GM21360 (cell line): ENCODE data around the gene NLGN1.

Experiments
- ATAC-seq: cut with Tn5 transposase; IDR thresholded peaks from one replicate; pipeline ENCODE4 v1.9.1; 2021; ENCODE audit warnings: mild to moderate bottlenecking, moderate library complexity; ENCODE audit not compliant: unreplicated experiment

NLGN1 gene

DNA sequence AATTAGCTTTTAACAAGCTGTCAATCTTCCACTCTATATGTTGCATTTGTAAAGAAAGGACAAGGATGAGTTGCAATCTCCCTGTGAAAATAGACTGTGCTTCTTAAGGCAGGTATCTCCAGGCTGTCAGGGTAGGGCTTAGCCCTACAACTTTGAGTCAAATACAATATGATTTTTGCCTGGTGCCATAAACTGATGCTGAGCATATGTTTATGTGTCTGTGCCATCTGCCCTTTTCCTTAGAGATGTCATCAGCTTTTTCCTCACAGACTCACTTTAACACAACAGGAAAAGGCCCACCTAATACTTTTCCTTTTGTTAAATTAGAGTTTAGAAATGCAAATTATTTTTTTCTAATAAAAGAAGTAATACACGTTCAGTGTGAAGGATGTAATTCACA lies 548.3 kb downstream of the NLGN1 start:
- ATAC-seq: no peak

DNA sequence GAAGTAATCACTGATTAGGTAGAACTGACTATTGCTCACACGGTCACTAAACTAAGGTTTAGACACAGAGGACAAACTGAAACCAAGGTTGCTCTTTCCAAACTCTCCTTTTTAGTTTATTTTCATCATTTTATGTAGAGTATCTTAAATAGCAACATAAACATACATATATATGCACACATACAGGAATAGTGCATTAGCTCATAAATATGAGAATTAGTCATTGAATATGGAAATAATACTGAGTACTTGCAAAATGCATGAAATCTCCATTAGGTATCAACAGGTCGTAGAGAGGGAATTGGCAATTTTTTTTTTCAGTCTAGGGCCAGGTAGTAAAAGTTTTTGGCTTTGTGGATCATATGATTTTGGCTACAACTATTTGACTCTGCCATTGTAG lies 557.1 kb downstream of the NLGN1 start:
- ATAC-seq: no peak

DNA sequence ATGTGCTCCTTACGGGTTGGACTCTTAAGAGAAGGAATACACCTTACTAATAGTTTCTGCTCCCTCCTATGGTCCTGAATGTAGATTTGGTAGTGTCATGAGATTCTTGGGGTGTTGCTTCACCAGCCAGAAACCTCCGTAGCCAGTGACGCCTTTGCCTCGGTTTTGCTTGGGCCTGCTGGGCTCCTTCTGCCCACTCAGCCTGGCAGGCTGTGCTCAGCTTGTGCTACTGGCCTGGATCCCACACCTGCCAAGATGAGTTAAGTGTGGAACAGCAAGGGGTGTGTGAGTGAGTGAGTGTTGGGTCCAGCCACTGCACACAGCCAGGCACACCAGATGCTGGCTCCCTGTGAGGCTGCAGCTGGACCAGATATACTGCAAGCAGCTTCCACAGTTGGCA lies 560.1 kb downstream of the NLGN1 start:
- ATAC-seq: no peak

DNA sequence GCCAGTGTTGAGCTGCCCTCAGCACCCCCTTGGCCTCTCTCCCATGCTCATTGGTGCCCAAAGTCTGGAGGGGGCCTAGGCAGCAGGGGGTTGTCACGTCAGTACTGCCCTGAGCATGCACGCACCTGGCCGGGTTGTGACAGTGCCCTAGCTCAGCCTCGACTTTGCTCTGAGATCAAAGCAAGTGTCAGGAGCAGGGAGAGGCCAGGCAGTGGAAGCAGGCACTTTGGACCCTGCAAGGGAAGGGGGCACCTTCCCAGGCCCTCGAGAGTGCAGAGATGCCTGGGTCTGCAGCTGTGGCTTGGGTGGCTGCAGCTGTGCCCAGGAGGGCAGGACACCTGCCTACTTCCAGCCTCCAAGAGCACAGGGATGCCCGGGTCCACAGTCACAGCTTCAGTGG lies 561.3 kb downstream of the NLGN1 start:
- ATAC-seq: no peak

DNA sequence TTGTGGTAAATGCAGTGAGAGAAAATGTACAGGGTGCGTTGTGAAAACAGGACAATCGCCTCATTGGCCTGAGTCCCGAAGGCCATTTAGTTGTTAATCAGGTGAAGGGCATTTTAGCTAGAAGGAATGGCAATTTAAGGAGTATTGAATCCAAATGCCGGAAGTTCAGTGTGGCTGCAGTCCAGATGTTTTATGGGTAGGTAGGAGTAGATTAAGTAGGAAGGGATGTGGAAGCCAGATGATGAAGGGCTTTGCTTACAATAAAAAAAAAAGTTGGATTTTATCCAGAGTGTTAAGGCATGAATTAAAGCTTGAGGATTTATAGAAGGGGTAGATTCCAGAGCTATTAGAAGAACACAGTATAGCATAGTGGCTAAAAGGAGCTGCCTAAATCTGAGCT lies 572.7 kb downstream of the NLGN1 start:
- ATAC-seq: no peak

DNA sequence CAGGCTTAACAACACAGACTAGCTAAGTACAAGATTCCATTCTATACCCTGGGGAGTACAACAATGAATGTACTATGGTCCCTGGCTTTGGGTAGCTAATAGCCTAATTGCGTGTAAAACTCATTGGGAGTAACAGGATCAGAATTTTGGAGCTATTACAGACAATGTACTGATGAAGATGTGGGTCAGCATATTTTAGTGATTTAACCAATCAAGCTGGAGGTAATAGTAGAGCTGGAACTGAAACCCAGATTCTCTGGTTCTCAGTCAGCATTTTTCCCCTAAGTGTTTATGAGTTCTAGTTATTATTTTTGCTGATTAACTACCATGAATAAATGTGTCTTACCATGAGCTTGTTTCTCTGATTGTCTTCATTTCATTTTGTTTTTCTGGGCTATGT lies 578.7 kb downstream of the NLGN1 start:
- ATAC-seq: no peak

DNA sequence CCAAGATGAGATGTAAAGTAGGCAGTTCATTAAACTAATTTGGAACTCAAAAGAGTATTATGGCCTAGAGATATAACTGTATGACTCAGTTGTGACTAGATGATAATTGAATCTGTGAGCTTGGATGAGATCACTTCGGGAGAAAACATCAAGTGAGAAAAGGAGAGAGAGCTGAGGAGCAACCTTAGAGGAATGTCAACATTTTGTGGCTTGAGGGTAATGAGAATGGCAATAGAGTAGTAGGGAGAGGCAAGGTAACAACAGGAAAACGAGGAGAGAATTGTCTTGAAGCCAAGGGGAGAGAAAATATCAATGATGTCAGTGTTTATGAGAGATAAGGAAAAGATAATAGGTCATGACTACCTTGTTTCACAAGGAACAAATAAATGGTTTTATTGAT lies 580.2 kb downstream of the NLGN1 start:
- no peak for ATAC-seq

DNA sequence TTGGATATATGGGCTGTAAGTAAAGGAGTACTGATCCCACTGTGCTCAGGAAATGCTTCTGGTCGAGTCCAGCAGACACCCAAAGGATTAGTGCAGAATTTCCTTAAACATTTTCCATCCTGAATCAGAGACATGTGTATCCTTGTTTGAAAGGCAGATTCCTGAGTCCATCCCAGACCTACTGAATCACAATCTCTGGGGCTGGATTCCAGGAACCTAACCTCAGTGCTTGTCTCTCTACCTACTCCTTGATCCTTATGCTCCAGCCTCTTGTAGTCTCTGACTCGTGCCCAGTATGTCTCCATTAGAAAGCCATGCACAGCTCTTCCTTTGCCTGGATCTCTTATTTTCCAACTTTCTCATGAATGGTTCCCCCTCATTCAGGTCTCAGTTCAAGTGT lies 585.8 kb downstream of the NLGN1 start:
- ATAC-seq: no peak

DNA sequence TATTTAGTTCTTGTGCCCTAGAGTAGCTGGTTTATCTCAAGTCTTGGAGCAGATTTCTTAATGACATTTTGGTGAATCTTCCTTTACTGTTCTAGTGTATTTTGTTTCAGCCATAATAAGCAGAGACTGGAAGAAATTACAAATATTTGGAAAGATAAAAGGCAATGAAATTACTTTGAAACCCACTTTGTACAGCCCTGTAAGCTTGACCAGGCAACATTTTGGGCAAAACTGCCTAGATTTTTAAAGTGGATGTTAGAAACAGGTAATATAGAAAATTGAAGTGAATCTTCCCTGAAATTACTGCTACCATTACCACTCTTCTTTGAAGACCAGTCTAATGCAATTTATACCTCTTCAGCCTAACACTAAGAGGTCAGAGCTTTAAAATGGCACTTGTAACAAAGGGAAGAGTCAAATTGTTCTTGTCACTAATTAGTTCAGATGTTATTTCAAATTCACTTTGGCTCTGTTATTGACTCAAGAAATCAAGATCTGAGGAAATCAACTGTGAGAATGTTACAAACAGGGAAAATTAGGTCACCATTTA lies 589.4 kb downstream of the NLGN1 start:
- ATAC-seq: no peak

DNA sequence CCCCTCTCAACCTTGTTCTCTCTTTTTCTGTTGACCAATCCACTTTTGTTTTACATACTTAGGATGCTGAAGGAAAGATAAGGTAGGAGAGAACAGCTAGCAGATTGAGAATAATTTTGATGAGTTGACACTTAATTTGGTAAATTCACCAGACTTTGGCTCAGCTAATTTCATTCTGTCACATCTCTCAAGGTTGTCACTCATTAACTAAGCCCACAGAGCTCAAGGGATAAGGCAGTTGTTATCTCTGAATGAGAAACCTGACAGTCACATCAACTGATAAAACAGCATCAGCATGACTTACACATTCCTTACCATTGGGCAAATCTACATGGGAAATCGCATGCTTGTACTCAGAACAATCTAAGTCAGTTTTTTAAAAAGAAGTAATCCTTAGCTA lies 591.4 kb downstream of the NLGN1 start:
- no peak for ATAC-seq

DNA sequence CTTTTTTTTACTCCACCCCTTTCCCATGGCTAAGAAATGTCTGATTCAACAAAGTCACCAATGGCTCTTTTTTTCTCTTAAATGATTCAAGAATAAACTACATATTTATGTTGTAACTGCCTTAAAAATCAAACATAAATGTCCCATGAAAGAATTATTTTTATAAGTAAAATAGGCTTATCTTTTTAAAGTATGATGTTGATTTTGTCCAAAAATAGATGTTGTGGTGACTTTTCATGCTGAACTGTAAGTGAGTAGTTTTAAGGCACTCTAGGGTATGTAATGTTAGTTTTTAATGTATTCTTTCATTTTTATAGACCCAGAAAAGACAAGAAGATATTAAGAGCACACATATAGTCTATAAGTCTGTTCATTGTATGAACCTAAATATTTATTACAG lies 594.9 kb downstream of the NLGN1 start:
- no peak for ATAC-seq

DNA sequence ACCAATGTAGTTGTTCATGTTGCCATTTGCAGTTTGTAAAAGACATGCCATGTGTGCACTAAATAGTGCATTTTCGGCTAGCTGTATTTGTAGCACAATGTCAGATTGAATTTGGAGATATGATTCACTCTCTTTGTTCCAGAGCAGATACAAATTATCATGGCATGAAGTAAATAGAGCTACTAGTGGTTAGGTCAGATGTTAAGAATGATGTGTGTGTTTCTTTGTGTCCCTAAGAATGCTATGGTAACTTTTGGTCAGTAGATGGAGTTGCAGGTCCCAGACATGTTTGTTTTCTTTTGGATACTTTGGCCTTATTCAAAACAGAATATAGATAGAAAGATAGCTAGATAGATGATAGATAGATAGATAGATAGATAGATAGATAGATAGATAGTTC lies 595.8 kb downstream of the NLGN1 start:
- no peak for ATAC-seq

DNA sequence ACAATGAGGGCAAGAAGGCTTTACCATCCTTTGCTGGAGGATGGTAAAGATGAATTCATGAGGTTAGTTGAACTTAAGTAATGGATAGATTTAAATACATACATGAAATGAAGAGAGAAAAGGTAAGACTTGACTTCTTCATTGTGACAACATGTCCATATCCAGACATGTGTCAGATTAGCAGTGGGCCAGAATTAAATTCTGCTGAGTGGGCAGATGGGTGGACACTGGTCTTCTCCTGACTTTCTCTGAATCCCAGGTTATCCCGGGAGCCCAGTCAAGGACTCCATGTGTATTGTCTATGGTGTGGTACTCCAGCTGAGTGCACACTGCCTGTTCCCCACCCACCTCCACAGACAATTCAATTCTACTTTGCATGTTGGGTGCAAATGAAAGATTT lies 603.1 kb downstream of the NLGN1 start:
- no peak for ATAC-seq

DNA sequence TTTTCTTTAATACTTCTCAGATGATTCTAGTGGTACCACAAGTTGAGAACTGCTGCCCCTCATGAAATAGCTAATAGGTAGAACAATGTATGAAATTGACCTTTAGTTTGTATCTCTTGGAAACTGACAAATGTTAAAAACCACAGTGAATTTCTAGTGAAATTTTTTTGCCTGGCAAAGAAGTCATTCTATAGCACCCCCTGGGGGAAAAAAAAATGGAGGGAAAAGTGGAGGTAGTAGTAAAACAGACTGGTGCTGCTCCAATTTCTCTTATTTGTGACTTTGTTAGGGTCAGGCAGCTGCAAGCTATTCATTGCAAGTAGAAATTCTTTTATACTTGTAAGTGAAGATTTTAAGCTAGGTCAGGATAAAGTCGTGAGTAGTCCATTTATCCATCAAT lies 605.0 kb downstream of the NLGN1 start:
- no peak for ATAC-seq

DNA sequence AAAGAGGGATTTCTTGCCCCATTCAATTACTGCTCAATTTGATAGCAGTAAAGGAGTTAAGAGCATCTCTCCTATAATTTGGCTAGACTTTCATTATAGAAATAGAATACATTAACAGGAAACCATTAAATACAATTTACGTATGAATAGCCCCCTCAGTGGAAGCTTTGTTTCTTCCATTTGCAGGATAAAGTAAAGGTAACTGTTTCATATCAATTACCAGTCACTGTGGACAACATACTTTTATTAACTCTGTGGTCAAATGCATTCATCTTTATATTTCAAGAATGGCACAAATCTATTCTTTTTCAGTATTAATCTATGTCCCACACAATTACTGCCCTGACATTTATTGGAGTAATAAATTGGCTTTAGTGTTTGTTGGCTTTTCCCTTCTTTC lies 613.4 kb downstream of the NLGN1 start:
- no peak for ATAC-seq

DNA sequence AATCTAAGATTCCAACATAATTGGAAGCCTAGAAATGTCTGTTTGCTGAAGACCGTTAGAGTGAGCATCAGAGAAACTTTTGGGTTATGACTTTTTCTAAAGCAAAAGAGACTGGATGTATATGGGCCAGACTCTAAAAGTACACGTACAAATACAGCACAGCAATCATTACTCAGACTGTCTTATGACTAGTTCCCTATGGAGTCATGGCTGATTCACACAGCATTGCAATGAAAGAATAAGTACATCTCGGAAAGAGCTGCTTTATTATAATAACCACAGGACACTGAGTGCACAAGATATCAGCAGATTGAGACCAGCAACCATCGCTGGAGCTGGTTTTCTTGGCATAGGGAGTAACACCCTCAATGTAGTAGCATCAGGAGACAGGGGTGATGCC lies 618.6 kb downstream of the NLGN1 start:
- ATAC-seq: no peak

DNA sequence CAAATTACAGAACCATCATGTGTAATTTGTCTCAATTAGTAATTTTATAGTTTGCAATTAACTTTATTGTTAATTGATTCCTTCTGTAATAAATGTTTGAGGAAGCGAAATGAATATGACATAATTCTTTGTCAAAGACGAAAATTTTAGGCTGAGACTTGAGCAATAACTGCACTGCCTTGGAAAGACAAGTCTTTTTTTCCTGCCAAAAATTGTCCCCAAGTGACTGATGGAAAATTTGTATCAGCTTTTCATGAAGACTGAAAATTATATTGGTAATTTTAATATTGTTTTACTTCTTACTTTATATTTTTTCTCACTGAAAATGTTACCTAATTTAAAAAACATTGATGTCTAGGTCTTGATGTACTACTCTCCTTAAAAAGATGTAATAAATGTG lies 622.6 kb downstream of the NLGN1 start:
- no peak for ATAC-seq

DNA sequence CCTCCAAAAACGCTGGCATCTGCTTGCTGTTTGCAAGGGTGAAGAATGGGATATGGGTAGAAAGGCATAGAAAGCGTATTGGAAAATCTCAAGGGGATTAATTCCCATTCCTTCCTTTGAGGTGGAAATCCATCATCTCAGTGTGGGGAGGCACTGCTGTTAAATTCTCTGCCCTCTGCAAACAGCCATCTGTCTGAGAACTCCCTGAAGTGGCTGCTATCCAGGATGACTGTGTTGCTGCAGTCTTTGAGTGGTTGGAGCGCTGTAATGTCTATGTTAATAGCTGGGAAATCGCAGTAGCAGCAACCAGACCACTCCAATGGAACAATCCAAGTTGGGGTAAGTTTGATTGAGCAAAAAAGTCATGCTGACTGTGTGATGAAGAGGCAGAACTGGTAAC lies 625.9 kb downstream of the NLGN1 start:
- no peak for ATAC-seq

DNA sequence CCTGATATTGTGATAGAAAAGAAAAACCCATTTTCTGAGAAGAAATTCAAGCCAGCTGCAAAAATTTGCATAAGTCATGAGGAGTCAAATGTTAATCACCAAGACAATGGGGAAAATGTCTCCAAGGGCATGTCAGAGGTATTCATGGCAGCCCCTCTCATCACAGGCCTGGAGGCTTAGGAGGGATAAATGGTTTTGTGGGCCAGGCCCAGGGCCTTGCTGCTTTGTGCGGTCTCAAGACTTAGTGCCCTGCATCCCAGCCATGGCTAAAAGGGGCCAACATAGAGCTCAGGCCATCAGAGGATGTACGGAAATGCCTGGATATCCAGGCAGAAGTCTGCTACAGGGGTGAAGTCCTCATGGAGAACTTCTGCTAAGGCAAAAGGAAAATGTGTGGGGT lies 631.1 kb downstream of the NLGN1 start:
- ATAC-seq: no peak

DNA sequence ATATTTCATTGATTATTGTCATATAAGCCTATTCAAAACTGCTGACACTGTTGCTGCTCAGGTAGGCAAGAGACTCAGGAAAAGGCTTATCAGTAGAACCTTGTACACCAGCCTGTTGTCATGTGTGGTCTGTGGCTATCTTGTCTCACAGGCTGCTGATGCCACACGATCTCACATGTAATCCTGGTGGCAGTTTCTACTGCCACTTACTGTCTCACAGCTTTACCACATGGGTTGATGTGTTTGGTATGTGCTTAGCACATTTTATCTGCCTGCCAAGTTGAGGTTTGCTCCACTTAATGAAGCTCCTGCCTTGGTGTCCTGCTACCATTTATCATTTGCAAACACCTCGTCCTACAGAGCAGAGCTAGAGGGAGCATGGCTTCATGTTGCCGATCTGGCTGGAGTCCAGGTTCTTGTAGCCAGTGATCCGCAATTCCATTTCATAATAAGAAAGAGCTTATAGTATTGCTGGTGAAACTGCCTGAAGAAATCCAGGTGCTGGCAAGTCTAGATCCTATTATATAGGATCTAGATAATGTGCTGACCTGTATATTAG lies 637.9 kb downstream of the NLGN1 start:
- ATAC-seq: no peak

DNA sequence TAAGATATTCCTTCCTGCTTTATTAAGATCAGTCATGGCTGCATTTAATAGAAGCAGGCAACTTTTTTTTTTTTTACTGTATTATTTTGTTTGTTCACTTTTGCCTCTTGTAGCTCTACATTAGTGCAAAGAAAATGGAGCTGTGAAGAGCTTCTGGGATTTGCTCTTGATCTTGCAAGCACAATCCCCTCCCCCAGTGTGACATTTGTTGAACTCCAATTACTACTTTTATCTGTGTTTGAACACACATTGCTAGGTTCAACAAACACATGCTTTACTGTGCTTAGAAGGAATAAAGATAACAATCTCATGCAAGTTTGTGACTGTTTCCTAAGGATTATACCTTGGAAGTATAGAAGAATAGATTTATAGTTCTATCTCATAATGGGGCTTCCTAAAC lies 648.8 kb downstream of the NLGN1 start:
- ATAC-seq: no peak

DNA sequence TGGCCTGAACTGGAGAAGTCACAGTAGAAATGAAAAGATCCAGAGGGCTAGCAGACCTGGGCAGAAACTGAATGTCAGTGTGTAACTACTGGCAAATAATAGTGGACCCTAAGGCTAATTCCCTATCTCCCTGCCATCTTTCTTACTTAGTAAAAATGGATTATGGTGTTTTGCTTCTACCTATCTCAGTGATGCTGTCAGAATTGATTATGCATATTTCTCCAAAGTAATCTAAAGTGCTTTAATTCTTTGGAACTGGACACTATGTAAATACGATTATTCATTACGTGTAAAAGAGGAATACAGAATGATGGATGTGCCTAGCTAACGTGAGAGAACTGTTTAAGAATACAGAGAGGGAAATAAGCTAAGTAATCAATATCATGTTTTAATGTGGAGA lies 651.9 kb downstream of the NLGN1 start:
- ATAC-seq: no peak

DNA sequence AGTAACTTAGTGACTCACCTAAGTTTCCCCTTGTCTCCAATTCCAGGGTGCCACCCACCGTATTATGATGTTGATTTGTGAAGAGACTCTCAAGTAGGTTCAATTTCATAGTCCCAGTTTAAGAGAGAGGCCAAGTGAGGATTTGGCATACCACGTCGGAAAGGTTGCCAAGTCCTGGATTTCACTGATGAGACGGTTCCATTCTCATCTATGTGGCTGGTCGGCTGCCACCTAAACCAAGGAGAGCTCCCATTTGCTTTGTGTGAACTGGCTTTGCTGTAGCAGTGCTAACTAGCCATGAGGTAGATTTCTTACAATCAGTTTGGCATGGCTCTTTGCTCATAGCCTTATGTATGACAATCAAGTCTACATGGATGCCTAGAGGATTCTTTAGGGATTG lies 653.6 kb downstream of the NLGN1 start:
- no peak for ATAC-seq

DNA sequence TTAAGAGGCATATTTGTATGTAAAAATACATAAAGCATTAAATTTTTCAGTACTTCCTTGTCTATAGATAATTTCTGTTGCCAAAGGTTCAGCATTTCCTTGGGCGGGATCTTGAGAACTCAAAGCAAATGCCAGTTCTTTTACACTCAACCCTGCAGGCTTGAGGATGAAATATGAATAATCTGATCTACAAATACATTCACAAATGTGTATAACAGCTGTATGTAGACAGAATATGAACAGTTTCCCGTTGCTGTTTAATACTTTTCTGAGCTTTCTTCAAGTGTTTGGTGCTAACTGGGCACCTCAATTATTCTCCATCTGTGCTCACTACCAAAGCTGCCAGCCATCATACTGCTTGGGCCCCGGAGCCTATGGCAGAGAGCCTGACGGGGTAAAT lies 661.3 kb downstream of the NLGN1 start:
- ATAC-seq: no peak
